CD14-positive monocyte (primary cell): Measurements from ENCODE around the gene AGBL1. TPM values are rescaled to one million over a fixed set of nuclear protein-coding genes. Genes with fewer than 3 reads are reported as not detected.

ENCODE experiments used
- DNase-seq, 3 donors: peaks; one replicate each; pipeline ENCODE4 v3.0.0-alpha.2; 2011 to 2022
- H2AFZ ChIP-seq: 2 replicates; pipeline ENCODE4 v1.6.0; 2012; ENCODE audit warnings: mild to moderate bottlenecking, low read depth, low read length, inconsistent platforms; ENCODE audit not compliant: insufficient read depth, poor library complexity, severe bottlenecking
- H3K27ac ChIP-seq, 2 donors: 1 replicate in 1 of 2; 2 replicates in 1 of 2; pipeline ENCODE4 v1.5.1; 2012 to 2013; ENCODE audit warnings: low read length in 2 of 2, control low read depth in 1 of 2, inconsistent platforms in 1 of 2, low read depth in 1 of 2, mild to moderate bottlenecking in 1 of 2
- H3K27me3 ChIP-seq, 2 donors: one replicate each; pipeline versions ENCODE4 v1.6.0 to v1.6.1; 2011 to 2013; ENCODE audit warnings: low read length in 2 of 2; ENCODE audit not compliant: control insufficient read depth in 2 of 2, insufficient read depth in 2 of 2
- H3K36me3 ChIP-seq, 2 donors: replicated peaks in 1 of 2; 1 replicate in 1 of 2; 2 replicates in 1 of 2; pipeline versions ENCODE4 v1.5.1 to v1.6.1; 2012 to 2013; ENCODE audit warnings: low read length in 2 of 2, control low read depth in 1 of 2, inconsistent platforms in 1 of 2, mild to moderate bottlenecking in 1 of 2; ENCODE audit not compliant: insufficient read depth in 2 of 2, control insufficient read depth in 1 of 2
- H3K4me1 ChIP-seq, 2 donors: 1 replicate in 1 of 2; 2 replicates in 1 of 2; pipeline versions ENCODE4 v1.5.1 to v1.6.1; 2012 to 2013; ENCODE audit warnings: low read length in 2 of 2, control low read depth in 1 of 2, inconsistent platforms in 1 of 2, mild to moderate bottlenecking in 1 of 2, moderate library complexity in 1 of 2; ENCODE audit not compliant: insufficient read depth in 2 of 2, control insufficient read depth in 1 of 2
- H3K4me2 ChIP-seq: replicated peaks from 2 replicates; pipeline ENCODE3; 2012; ENCODE audit warnings: low read length, moderate library complexity, mild to moderate bottlenecking; ENCODE audit not compliant: poor library complexity, severe bottlenecking; ENCODE audit errors: extremely low read depth
- H3K4me3 ChIP-seq, 3 experiments: fragments of 200-600 bp in 1 of 3; sonication (generic) in 1 of 3; replicated peaks in 1 of 3; 1 replicate in 2 of 3; 2 replicates in 1 of 3; pipeline ENCODE4 v1.5.1; 2011 to 2013; ENCODE audit warnings: low read length in 3 of 3, mild to moderate bottlenecking in 3 of 3, control low read depth in 2 of 3, low read depth in 2 of 3, inconsistent platforms in 1 of 3, moderate library complexity in 1 of 3
- H3K79me2 ChIP-seq: 2 replicates; pipeline ENCODE4 v1.6.0; 2012; ENCODE audit warnings: mild to moderate bottlenecking, control low read depth, inconsistent platforms, low read length, moderate library complexity; ENCODE audit not compliant: insufficient read depth
- H3K9ac ChIP-seq: 2 replicates; pipeline ENCODE4 v1.6.0; 2017; ENCODE audit warnings: low read length, mild to moderate bottlenecking; ENCODE audit not compliant: insufficient read depth, poor library complexity, severe bottlenecking
- H3K9me3 ChIP-seq, 2 donors: replicated peaks in 1 of 2; 1 replicate in 1 of 2; 2 replicates in 1 of 2; pipeline versions ENCODE4 v1.5.1 to v1.6.1; 2012 to 2013; ENCODE audit warnings: low read length in 2 of 2, control low read depth in 1 of 2; ENCODE audit not compliant: control insufficient read depth in 1 of 2, insufficient read depth in 1 of 2
- H4K20me1 ChIP-seq: 2 replicates; pipeline ENCODE4 v1.6.0; 2012; ENCODE audit warnings: mild to moderate bottlenecking, low read length, control low read depth, moderate library complexity; ENCODE audit not compliant: insufficient read depth
- H3K27ac Mint-ChIP-seq, 7 donors: one replicate each; pipeline ENCODE4 v1.8.0; 2020; ENCODE audit warnings: mild to moderate bottlenecking in 7 of 7, mixed read lengths in 7 of 7, moderate library complexity in 6 of 7, inconsistent platforms in 2 of 7
- H3K27me3 Mint-ChIP-seq, 3 donors: one replicate each; pipeline ENCODE4 v1.8.0; 2021 to 2022; ENCODE audit warnings: low read depth in 3 of 3, mild to moderate bottlenecking in 3 of 3, mixed read lengths in 3 of 3, moderate library complexity in 3 of 3, inconsistent platforms in 1 of 3
- H3K36me3 Mint-ChIP-seq, 2 donors: one replicate each; pipeline ENCODE4 v1.8.0; 2020; ENCODE audit warnings: mixed read lengths in 2 of 2, inconsistent platforms in 1 of 2, mild to moderate bottlenecking in 1 of 2
- H3K4me1 Mint-ChIP-seq: one replicate; pipeline ENCODE4 v1.8.0; 2020; ENCODE audit warnings: mild to moderate bottlenecking, mixed read lengths
- H3K4me3 Mint-ChIP-seq, 2 donors: one replicate each; pipeline ENCODE4 v1.8.0; 2020; ENCODE audit warnings: mild to moderate bottlenecking in 2 of 2, mixed read lengths in 2 of 2, moderate library complexity in 1 of 2
- H3K9me3 Mint-ChIP-seq, 7 donors: one replicate each; pipeline ENCODE4 v1.8.0; 2020 to 2022; ENCODE audit warnings: mixed read lengths in 7 of 7, mild to moderate bottlenecking in 6 of 7, moderate library complexity in 6 of 7, inconsistent platforms in 2 of 7
- WGBS: methylation state at CpG from one replicate; pipeline ENCODE4 v1.1.5; 2013; ENCODE audit warnings: missing lambda C conversion rate; ENCODE audit not compliant: insufficient coverage; 5-methylcytosine and 5-hydroxymethylcytosine counted together
- intact Hi-C, 2 donors: fragments of 100-400 bp; cut with micrococcal nuclease; formaldehyde crosslinking; loops; one replicate each; pipeline versions ENCODE4 v1.15.0 to v1.15.1; 2023
- polyA plus RNA-seq, 3 donors: library from polyadenylated mRNA; depleted of rRNA in 1 of 3; unstranded in 2 of 3; stranded (reverse) in 1 of 3; fragments of 300-500 nt in 2 of 3; fragments of >200 nt in 1 of 3; fragmentation: Illumina TruSeq in 2 of 3; gene quantifications; 1 replicate in 2 of 3; 2 replicates in 1 of 3; pipeline ENCODE4 v1.2.3, GENCODE V29; 2012 to 2021
- TF ChIP-seq, protein P1 (sequence below): fragments of 200-600 bp; IDR thresholded peaks from one replicate; pipeline ENCODE4 v1.8.0; 2022; ENCODE audit warnings: antibody characterized with exemption, mild to moderate bottlenecking

Gene AGBL1
- polyA plus RNA-seq, 3 donors, result not detected

DNA sequence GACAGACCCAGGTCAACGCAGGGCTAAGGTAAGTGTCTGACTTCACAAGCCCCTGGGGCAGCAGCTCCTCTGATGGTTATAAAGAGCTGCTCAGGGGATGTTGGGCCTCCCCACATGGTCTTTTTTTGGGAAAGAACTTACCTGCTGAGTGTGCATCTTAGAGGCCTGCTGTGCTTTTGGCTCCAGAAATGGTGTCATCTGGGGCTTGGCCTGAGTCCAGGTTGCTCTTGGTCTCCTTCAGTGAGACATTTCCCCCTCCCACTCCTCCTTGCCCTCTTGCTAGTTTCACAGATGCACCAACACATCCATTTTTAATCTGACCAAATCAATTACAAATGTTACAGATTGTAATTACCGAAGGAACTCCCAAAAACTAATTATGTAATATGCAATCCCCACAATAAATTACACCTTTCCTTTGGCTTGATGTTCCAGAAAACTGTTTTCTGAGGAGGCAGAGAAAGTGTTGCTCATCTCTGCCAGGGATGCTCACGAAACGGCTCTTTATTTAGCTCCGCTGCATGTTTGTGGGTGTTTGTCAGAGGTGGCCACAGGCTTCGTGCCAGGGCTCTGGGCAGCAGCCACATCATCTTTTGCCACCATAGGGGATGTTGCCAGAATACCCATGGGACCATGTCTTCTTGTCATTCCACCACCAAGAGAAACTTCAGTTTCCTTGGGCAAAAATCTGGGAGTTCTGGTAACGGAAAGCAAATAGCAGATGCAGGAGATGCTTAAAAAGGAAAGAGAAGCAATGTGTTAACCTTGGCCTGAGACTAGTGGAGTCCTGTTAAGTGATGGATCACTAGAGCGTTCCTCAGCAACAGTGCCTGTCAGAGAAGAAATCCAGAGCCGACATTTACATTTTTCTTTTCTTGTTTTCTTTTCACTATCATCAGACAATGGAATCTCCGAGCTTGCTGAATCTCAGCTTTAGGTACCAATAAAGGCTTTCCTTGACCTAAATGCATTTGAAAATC, 799.9 kb downstream of the AGBL1 start:
- Mint-ChIP-seq H3K9me3 (peaks cover 0 to 8% (median 3%) of the 10 kb centered on the region in 7 donors), H3K27me3 (peaks cover 0 to 2% (median 0%) of the 10 kb centered on the region in 3 donors), H3K4me3 (no peak overlapping the region), H3K36me3 (no peaks in the 10 kb centered on the region), H3K27ac (no peak overlapping the region), H3K4me1 (no peaks in the 10 kb centered on the region)
- 90% methylated on average over 2 of the region's 10 CpGs for WGBS
- H3K36me3 ChIP-seq, result no peaks in the 10 kb centered on the region
- H3K4me1 ChIP-seq, result no peaks in the 10 kb centered on the region
- intact Hi-C loops, result no loop called here
- H2AFZ ChIP-seq, result no peak overlapping the region
- H4K20me1 ChIP-seq, result no peaks in the 10 kb centered on the region
- DNase-seq, result no peak
- no peak overlapping the region for H3K9ac ChIP-seq
- H3K9me3 ChIP-seq, result no peaks in the 10 kb centered on the region
- TF ChIP-seq, protein P1, sequence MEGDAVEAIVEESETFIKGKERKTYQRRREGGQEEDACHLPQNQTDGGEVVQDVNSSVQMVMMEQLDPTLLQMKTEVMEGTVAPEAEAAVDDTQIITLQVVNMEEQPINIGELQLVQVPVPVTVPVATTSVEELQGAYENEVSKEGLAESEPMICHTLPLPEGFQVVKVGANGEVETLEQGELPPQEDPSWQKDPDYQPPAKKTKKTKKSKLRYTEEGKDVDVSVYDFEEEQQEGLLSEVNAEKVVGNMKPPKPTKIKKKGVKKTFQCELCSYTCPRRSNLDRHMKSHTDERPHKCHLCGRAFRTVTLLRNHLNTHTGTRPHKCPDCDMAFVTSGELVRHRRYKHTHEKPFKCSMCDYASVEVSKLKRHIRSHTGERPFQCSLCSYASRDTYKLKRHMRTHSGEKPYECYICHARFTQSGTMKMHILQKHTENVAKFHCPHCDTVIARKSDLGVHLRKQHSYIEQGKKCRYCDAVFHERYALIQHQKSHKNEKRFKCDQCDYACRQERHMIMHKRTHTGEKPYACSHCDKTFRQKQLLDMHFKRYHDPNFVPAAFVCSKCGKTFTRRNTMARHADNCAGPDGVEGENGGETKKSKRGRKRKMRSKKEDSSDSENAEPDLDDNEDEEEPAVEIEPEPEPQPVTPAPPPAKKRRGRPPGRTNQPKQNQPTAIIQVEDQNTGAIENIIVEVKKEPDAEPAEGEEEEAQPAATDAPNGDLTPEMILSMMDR, result no peak
- H3K27ac ChIP-seq, result no peak overlapping the region
- no peak overlapping the region for H3K4me2 ChIP-seq
- no peak overlapping the region for H3K4me3 ChIP-seq
- no peaks in the 10 kb centered on the region for H3K27me3 ChIP-seq
- H3K79me2 ChIP-seq, result no peaks in the 10 kb centered on the region

DNA sequence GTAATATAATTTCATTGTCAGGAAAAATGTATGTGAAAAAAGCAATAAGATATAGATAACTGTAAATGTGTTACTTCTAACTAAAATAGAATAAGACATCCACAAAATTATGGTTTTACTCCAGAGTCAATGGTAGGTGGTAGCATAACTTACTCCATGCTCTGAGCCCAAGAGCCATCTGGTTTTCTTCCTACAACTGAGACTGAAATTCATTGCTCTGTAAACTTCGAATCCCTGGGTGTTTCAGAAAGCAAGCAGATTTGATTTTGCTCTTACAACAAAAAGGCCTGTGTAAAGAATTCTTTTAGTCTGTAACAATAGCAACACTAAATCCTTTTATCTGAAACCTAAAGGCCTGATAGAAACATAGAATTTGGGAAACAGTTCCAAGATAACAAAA, 805.9 kb downstream of the AGBL1 start:
- no peaks in the 10 kb centered on the region for H3K36me3 ChIP-seq
- Mint-ChIP-seq H3K9me3 (peaks cover 0 to 6% (median 0%) of the 10 kb centered on the region in 7 donors), H3K27ac (no peak overlapping the region), H3K4me3 (no peak overlapping the region), H3K36me3 (no peaks in the 10 kb centered on the region), H3K4me1 (no peaks in the 10 kb centered on the region), H3K27me3 (no peaks in the 10 kb centered on the region)
- WGBS, result no CpG with 5 or more reads among the region's 1 CpG
- intact Hi-C loops, result no loop called here
- H3K9ac ChIP-seq, result no peak overlapping the region
- no peak for DNase-seq
- no peaks in the 10 kb centered on the region for H3K79me2 ChIP-seq
- H3K4me1 ChIP-seq, result no peaks in the 10 kb centered on the region
- H3K9me3 ChIP-seq, result no peaks in the 10 kb centered on the region
- H2AFZ ChIP-seq, result no peak overlapping the region
- no peak overlapping the region for H3K27ac ChIP-seq
- H3K27me3 ChIP-seq, result no peaks in the 10 kb centered on the region
- no peaks in the 10 kb centered on the region for H4K20me1 ChIP-seq
- no peak overlapping the region for H3K4me3 ChIP-seq
- TF ChIP-seq, protein P1, result no peak
- H3K4me2 ChIP-seq, result no peak overlapping the region
